ENCODE data around the gene RALA.

DNA sequence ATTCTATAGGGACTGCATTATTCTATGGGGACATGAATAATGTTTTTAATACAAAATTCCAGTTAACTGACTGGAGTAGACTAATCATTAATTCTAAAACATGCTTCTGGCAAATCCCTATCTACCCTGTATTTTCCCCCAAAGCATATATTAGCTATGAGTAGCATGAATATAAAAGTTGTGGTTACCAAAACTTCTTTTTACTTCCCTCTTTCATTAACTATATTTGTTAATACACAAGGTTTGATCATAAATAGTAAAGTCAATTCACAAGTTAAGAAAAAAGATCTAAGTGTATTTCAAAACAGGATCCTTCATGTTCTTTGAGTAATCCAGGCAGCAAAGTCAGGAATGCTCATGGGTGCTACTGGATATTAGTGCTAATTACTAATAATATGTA is 2.9 kb upstream of the RALA start:
- TF ChIP-seq EZH2 (IDR thresholded peaks at IDR 0.05; ENCODE audit: low read depth, unreplicated experiment) (no peak), EZH2phosphoT487 (IDR thresholded peaks at IDR 0.05; ENCODE audit: unreplicated experiment) (no peak)
- TF ChIP-seq, protein P1, sequence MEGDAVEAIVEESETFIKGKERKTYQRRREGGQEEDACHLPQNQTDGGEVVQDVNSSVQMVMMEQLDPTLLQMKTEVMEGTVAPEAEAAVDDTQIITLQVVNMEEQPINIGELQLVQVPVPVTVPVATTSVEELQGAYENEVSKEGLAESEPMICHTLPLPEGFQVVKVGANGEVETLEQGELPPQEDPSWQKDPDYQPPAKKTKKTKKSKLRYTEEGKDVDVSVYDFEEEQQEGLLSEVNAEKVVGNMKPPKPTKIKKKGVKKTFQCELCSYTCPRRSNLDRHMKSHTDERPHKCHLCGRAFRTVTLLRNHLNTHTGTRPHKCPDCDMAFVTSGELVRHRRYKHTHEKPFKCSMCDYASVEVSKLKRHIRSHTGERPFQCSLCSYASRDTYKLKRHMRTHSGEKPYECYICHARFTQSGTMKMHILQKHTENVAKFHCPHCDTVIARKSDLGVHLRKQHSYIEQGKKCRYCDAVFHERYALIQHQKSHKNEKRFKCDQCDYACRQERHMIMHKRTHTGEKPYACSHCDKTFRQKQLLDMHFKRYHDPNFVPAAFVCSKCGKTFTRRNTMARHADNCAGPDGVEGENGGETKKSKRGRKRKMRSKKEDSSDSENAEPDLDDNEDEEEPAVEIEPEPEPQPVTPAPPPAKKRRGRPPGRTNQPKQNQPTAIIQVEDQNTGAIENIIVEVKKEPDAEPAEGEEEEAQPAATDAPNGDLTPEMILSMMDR (conservative IDR thresholded peaks at IDR 0.05; ENCODE audit: low read depth in 2 of 2), result no peak
- TF ChIP-seq, protein P2, sequence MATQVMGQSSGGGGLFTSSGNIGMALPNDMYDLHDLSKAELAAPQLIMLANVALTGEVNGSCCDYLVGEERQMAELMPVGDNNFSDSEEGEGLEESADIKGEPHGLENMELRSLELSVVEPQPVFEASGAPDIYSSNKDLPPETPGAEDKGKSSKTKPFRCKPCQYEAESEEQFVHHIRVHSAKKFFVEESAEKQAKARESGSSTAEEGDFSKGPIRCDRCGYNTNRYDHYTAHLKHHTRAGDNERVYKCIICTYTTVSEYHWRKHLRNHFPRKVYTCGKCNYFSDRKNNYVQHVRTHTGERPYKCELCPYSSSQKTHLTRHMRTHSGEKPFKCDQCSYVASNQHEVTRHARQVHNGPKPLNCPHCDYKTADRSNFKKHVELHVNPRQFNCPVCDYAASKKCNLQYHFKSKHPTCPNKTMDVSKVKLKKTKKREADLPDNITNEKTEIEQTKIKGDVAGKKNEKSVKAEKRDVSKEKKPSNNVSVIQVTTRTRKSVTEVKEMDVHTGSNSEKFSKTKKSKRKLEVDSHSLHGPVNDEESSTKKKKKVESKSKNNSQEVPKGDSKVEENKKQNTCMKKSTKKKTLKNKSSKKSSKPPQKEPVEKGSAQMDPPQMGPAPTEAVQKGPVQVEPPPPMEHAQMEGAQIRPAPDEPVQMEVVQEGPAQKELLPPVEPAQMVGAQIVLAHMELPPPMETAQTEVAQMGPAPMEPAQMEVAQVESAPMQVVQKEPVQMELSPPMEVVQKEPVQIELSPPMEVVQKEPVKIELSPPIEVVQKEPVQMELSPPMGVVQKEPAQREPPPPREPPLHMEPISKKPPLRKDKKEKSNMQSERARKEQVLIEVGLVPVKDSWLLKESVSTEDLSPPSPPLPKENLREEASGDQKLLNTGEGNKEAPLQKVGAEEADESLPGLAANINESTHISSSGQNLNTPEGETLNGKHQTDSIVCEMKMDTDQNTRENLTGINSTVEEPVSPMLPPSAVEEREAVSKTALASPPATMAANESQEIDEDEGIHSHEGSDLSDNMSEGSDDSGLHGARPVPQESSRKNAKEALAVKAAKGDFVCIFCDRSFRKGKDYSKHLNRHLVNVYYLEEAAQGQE (IDR thresholded peaks at IDR 0.05; ENCODE audit: unreplicated experiment), result no peak

All from GM23338 (cell line).